B cell (primary cell): ENCODE measurements around the gene CAV3. TPM values are rescaled to one million over a fixed set of nuclear protein-coding genes. Genes with fewer than 3 reads are reported as not detected.

ENCODE experiments used
- ATAC-seq: fragments of 200-7000 bp; cut with Tn5 transposase; one replicate; pipeline ENCODE4 v1.10.0; 2021; ENCODE audit warnings: low read depth, mild to moderate bottlenecking, moderate number of reproducible peaks, moderate library complexity
- CTCF ChIA-PET: fragments of 350-600 bp; sonication (Branson Sonifier 250); formaldehyde crosslinking; loops from one replicate; lab custom pipeline; 2021; ENCODE audit warnings: antibody characterized with exemption, inconsistent platforms; lab: Charles Lee
- POLR2A ChIA-PET: fragments of 350-600 bp; sonication (Branson Sonifier 250); formaldehyde crosslinking; loops from one replicate; lab custom pipeline; 2021; ENCODE audit warnings: antibody characterized with exemption; lab: Charles Lee
- DNase-seq: peaks from one replicate; pipeline ENCODE4 v3.0.0; 2013
- H2AFZ ChIP-seq: 2 replicates; pipeline ENCODE4 v1.6.1; 2012; ENCODE audit warnings: mild to moderate bottlenecking, low read depth, low read length; ENCODE audit not compliant: insufficient read depth, poor library complexity, severe bottlenecking
- H3K27ac ChIP-seq, 2 donors: 1 replicate in 1 of 2; 2 replicates in 1 of 2; pipeline ENCODE4 v1.5.1; 2012 to 2013; ENCODE audit warnings: low read length in 2 of 2, mild to moderate bottlenecking in 2 of 2, moderate library complexity in 1 of 2
- H3K27me3 ChIP-seq, 4 experiments: fragments of 200-600 bp in 1 of 4; sonication (generic) in 1 of 4; replicated peaks in 1 of 4; 1 replicate in 2 of 4; 2 replicates in 2 of 4; pipeline versions ENCODE4 v1.6.1 to v1.7.0; 2013 to 2016; ENCODE audit warnings: low read length in 3 of 4, mild to moderate bottlenecking in 2 of 4, mixed read lengths in 1 of 4, moderate library complexity in 1 of 4; ENCODE audit not compliant: insufficient read depth in 4 of 4, control insufficient read depth in 3 of 4; ENCODE audit errors: control extremely low read depth in 1 of 4
- H3K36me3 ChIP-seq, 2 experiments: replicated peaks in 1 of 2; 1 replicate in 1 of 2; 2 replicates in 1 of 2; pipeline versions ENCODE4 v1.6.1 to v1.7.1; 2013; ENCODE audit warnings: low read length in 1 of 2; ENCODE audit not compliant: insufficient read depth in 2 of 2, control insufficient read depth in 1 of 2; ENCODE audit errors: control extremely low read depth in 1 of 2, extremely low read depth in 1 of 2
- H3K4me1 ChIP-seq, 2 donors: fragments of 200-600 bp in 1 of 2; sonication (generic) in 1 of 2; 1 replicate in 1 of 2; 2 replicates in 1 of 2; pipeline versions ENCODE4 v1.5.1 to v1.6.1; 2013 to 2017; ENCODE audit warnings: low read length in 2 of 2; ENCODE audit not compliant: control insufficient read depth in 2 of 2, insufficient read depth in 2 of 2
- H3K4me2 ChIP-seq: replicated peaks from 2 replicates; pipeline ENCODE3; 2012; ENCODE audit warnings: mild to moderate bottlenecking, low read depth, low read length; ENCODE audit not compliant: poor library complexity, severe bottlenecking
- H3K4me3 ChIP-seq, 5 experiments: fragments of 200-600 bp in 1 of 5; sonication (generic) in 1 of 5; 1 replicate in 3 of 5; 2 replicates in 2 of 5; pipeline versions ENCODE4 v1.5.1 to v1.7.0; 2011 to 2016; ENCODE audit warnings: low read length in 4 of 5, mild to moderate bottlenecking in 4 of 5, low read depth in 2 of 5, control low read depth in 1 of 5, moderate library complexity in 1 of 5; ENCODE audit not compliant: insufficient read depth in 1 of 5; ENCODE audit errors: control extremely low read depth in 1 of 5, extremely low read depth in 1 of 5
- H3K79me2 ChIP-seq: fragments of 200-600 bp; sonication (generic); one replicate; pipeline ENCODE4 v1.6.0; 2016; ENCODE audit warnings: low read length; ENCODE audit not compliant: control insufficient read depth, insufficient read depth
- H3K9ac ChIP-seq: fragments of 200-600 bp; sonication (generic); 2 replicates; pipeline ENCODE4 v1.6.1; 2017; ENCODE audit warnings: mild to moderate bottlenecking, low read length, moderate library complexity
- H3K9me3 ChIP-seq, 3 donors: one replicate each; pipeline versions ENCODE4 v1.6.1 to v1.7.1; 2013; ENCODE audit warnings: low read length in 2 of 3; ENCODE audit not compliant: control insufficient read depth in 2 of 3, insufficient read depth in 1 of 3; ENCODE audit errors: control extremely low read depth in 1 of 3
- H4K20me1 ChIP-seq: 2 replicates; pipeline ENCODE4 v1.6.0; 2012; ENCODE audit warnings: mild to moderate bottlenecking, low read length; ENCODE audit not compliant: insufficient read depth, control insufficient read depth, poor library complexity, severe bottlenecking
- H3K27ac Mint-ChIP-seq: one replicate; pipeline ENCODE4 v1.8.0; 2021; ENCODE audit warnings: mixed read lengths
- H3K27me3 Mint-ChIP-seq: one replicate; pipeline ENCODE4 v1.8.0; 2021; ENCODE audit warnings: mixed read lengths
- H3K4me1 Mint-ChIP-seq: one replicate; pipeline ENCODE4 v1.8.0; 2021; ENCODE audit warnings: mixed read lengths
- H3K4me3 Mint-ChIP-seq: one replicate; pipeline ENCODE4 v1.8.0; 2021; ENCODE audit warnings: mixed read lengths
- H3K9me3 Mint-ChIP-seq: one replicate; pipeline ENCODE4 v1.8.0; 2022; ENCODE audit warnings: mixed read lengths; ENCODE audit not compliant: insufficient read depth
- CTCF ChIP-seq: fragments of 200-600 bp; IDR thresholded peaks from one replicate; pipeline ENCODE4 v1.8.0; 2022; ENCODE audit warnings: antibody characterized with exemption, mild to moderate bottlenecking
- EZH2 ChIP-seq: IDR thresholded peaks from 2 replicates; pipeline ENCODE4 v1.6.1; 2012; ENCODE audit warnings: borderline replicate concordance, low read depth, mild to moderate bottlenecking, moderate library complexity, low read length; ENCODE audit not compliant: insufficient read depth, poor library complexity, severe bottlenecking
- WGBS: methylation state at CpG from one replicate; pipeline ENCODE4 v1.1.5; 2013; ENCODE audit warnings: missing lambda C conversion rate; ENCODE audit not compliant: insufficient coverage; 5-methylcytosine and 5-hydroxymethylcytosine counted together
- intact Hi-C: fragments of 100-400 bp; cut with micrococcal nuclease; formaldehyde crosslinking; loops from one replicate; pipeline ENCODE4 v1.10.0; 2022
- polyA plus RNA-seq: library from polyadenylated mRNA; depleted of rRNA; stranded (reverse); fragments of >200 nt; gene quantifications from 2 replicates; pipeline ENCODE4 v1.2.3, GENCODE V29; 2012
- total RNA-seq, 2 donors: library from RNA; stranded (reverse); fragments of 120-200 nt in 1 of 2; gene quantifications; 1 replicate in 1 of 2; 2 replicates in 1 of 2; pipeline versions ENCODE4 v1.2.3 to v1.2.4, GENCODE V29; 2013 to 2022

CAV3 gene
- total and polyA plus RNA-seq, 2 donors (not counting 1 experiment from before 2014, with no cell fraction given): not detected

DNA sequence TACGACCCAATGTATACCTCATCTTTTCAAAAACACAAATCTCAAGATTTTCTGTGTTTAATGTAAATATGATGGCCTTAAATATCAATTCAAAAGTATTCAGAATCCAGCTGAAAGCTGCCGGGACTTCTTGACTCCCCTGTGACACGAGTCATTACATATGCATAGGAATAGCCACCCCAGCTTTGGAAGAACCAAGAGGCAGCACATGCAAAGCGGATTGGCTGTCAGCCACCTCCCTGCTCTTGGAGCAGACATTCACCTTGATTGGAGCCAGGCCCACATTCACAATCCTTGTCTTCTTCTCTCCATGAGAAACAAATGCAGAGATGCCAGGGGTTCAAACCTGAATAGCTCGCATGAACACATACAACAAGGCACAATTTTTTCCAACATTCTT, 10.8 kb upstream of the CAV3 start:
- H3K9me3 ChIP-seq: peaks cover 0 to 4% (median 0%) of the 10 kb centered on the region in 3 donors
- no peak overlapping the region for H3K4me3 ChIP-seq
- CTCF ChIA-PET: no interaction called here
- Mint-ChIP-seq H3K9me3 (no peaks in the 10 kb centered on the region), H3K4me1 (no peaks in the 10 kb centered on the region), H3K4me3 (no peak overlapping the region), H3K27ac (no peak overlapping the region), H3K27me3 (peaks cover 3% of the 10 kb centered on the region)
- H3K4me2 ChIP-seq: no peak overlapping the region
- no peaks in the 10 kb centered on the region for H3K79me2 ChIP-seq
- H3K27me3 ChIP-seq: no peaks in the 10 kb centered on the region
- H3K9ac ChIP-seq: no peak overlapping the region
- no peaks in the 10 kb centered on the region for H3K36me3 ChIP-seq
- H2AFZ ChIP-seq: no peak overlapping the region
- POLR2A ChIA-PET: no interaction called here
- ATAC-seq (no peak), DNase-seq (no peak)
- H3K27ac ChIP-seq: no peak overlapping the region
- 86% methylated on average over 4 of the region's 5 CpGs for WGBS
- no peaks in the 10 kb centered on the region for H4K20me1 ChIP-seq
- no peak for TF ChIP-seq EZH2
- TF ChIP-seq CTCF: no peak
- intact Hi-C loops: no loop called here
- H3K4me1 ChIP-seq: no peaks in the 10 kb centered on the region

- no peaks in the 10 kb centered on the region for H3K9me3 Mint-ChIP-seq
- intact Hi-C loops: no loop called here
- ChIA-PET POLR2A (no interaction called here), CTCF (interaction anchor here (0.6 kb wide), 1 partner anchor 196 kb away, joined by 4 read pairs; no protein-coding TSS in a partner anchor)
- TF ChIP-seq EZH2: no peak
- no peak for TF ChIP-seq CTCF
- no peak overlapping the region for H3K27ac ChIP-seq
- DNase-seq (no peak), ATAC-seq (no peak)
- H3K4me3 ChIP-seq: no peak overlapping the region
- no peaks in the 10 kb centered on the region for H3K36me3 ChIP-seq
- no peaks in the 10 kb centered on the region for H3K79me2 ChIP-seq
- H3K4me3 Mint-ChIP-seq: no peak overlapping the region
- H3K9ac ChIP-seq: no peak overlapping the region
- H3K27me3 Mint-ChIP-seq: peaks cover 3% of the 10 kb centered on the region
- 32% methylated on average over 2 of the region's 3 CpGs for WGBS
- no peak overlapping the region for H3K27ac Mint-ChIP-seq
- peaks cover 0 to 4% (median 0%) of the 10 kb centered on the region in 3 donors for H3K9me3 ChIP-seq
- no peaks in the 10 kb centered on the region for H3K27me3 ChIP-seq
- H4K20me1 ChIP-seq: no peaks in the 10 kb centered on the region
- no peaks in the 10 kb centered on the region for H3K4me1 ChIP-seq
- no peak overlapping the region for H3K4me2 ChIP-seq
- H2AFZ ChIP-seq: no peak overlapping the region
- no peaks in the 10 kb centered on the region for H3K4me1 Mint-ChIP-seq
Measured at GRCh38 chr3:8723612-8724011, 10.0 kb upstream of the CAV3 start.
